Heart left ventricle (tissue), 16 donors: ENCODE results near the gene OGFR. TPM values are rescaled to one million over a fixed set of nuclear protein-coding genes. Genes with fewer than 3 reads are reported as not detected.

Experiments
- ATAC-seq, 4 donors: fragments of 200-7000 bp; cut with Tn5 transposase; one replicate each; pipeline ENCODE4 v1.9.1; 2020 to 2022; ENCODE audit warnings: moderate library complexity in 4 of 4, mild to moderate bottlenecking in 3 of 4, moderate number of reproducible peaks in 1 of 4
- DNase-seq, 5 donors: peaks; one replicate each; pipeline ENCODE4 v3.0.0-alpha.2; 2020
- H3K27ac ChIP-seq, 12 donors: fragments of 200-600 bp; sonication (generic) in 4 of 12; one replicate each; pipeline versions ENCODE4 v1.5.0 to v1.8.0; 2016 to 2022; ENCODE audit warnings: mild to moderate bottlenecking in 2 of 12
- H3K27me3 ChIP-seq, 9 donors: fragments of 200-600 bp; sonication (generic) in 2 of 9; one replicate each; pipeline versions ENCODE4 v1.5.1 to v1.8.0; 2016 to 2022; ENCODE audit warnings: mild to moderate bottlenecking in 3 of 9
- H3K36me3 ChIP-seq, 9 donors: fragments of 200-600 bp; sonication (generic) in 2 of 9; one replicate each; pipeline versions ENCODE4 v1.5.0 to v1.8.0; 2018 to 2022; ENCODE audit warnings: mild to moderate bottlenecking in 2 of 9
- H3K4me1 ChIP-seq, 12 donors: fragments of 200-600 bp; sonication (generic) in 4 of 12; one replicate each; pipeline versions ENCODE4 v1.5.0 to v1.8.0; 2016 to 2022; ENCODE audit warnings: mild to moderate bottlenecking in 3 of 12
- H3K4me3 ChIP-seq, 12 donors: fragments of 200-600 bp; sonication (generic) in 4 of 12; one replicate each; pipeline versions ENCODE4 v1.5.0 to v1.8.0; 2017 to 2022; ENCODE audit warnings: mild to moderate bottlenecking in 9 of 12, moderate library complexity in 4 of 12
- H3K9me3 ChIP-seq, 12 donors: fragments of 200-600 bp; sonication (generic) in 4 of 12; one replicate each; pipeline versions ENCODE4 v1.5.0 to v1.8.0; 2016 to 2022; ENCODE audit warnings: mild to moderate bottlenecking in 1 of 12
- POLR2A ChIP-seq, 2 donors: fragments of 450-650 bp; IDR thresholded peaks; one replicate each; pipeline ENCODE4 v1.6.1; 2017; ENCODE audit warnings: antibody characterized with exemption in 2 of 2, mild to moderate bottlenecking in 2 of 2, moderate library complexity in 2 of 2
- WGBS, 4 donors: extraction: QIAGEN DNeasy Blood & Tissue Kit in 2 of 4; methylation state at CpG; one replicate each; pipeline versions ENCODE4 v1.1.5 to v1.1.7; 2013 to 2018; 5-methylcytosine and 5-hydroxymethylcytosine counted together
- intact Hi-C, 10 donors: fragments of 100-400 bp; cut with DNase I; formaldehyde crosslinking; loops; one replicate each; pipeline versions ENCODE4 v1.11.1 to v1.14.2; 2022
- polyA plus RNA-seq, 2 donors: library from polyadenylated mRNA; stranded (reverse); fragments of 200-250 nt; gene quantifications; one replicate each; pipeline ENCODE4 v1.2.3, GENCODE V29; 2013
- total RNA-seq, 9 donors: library from RNA; depleted of rRNA in 2 of 9; stranded (reverse); fragments of >200 nt in 2 of 9; fragmentation: NEBNext Ultra II Directional in 3 of 9; extraction: Animal tissue kit (Norgen Biotek cat#: 25700) in 3 of 9; gene quantifications; one replicate each; pipeline versions ENCODE4 v1.1.0 to v1.2.4, GENCODE V29; 2016 to 2023
- TF ChIP-seq, protein P1 (sequence below), 12 donors: fragments of 200-600 bp; sonication (generic) in 4 of 12; IDR thresholded peaks; one replicate each; pipeline versions ENCODE4 v1.5.0 to v1.8.0; 2018 to 2022; ENCODE audit warnings: antibody characterized with exemption in 12 of 12, mild to moderate bottlenecking in 5 of 12
- donor health status: ischemic (EF 13 %, LVEDD 7.1; RV severe dilation, severe dysfunction).
- donor health status: healthy with polysubstance abuse.
- donor health status: DM: no; HTN: yes; CAD: no.
- donor health status: DM: no; HTN: no; CAD: no.
- donor health status: ischemic (EF 25% LVEDD 6.9; RV normal size, moderate dysfunction).
- donor health status: ischemic (EF 25% LVEDD 5.7; RV mildly dilated, moderate dysfunction).
- donor health status: healthy.
- donor health status: DM: yes; HTN: yes; CAD: no.
- donor health status: ischemic (EF 35%, LVEDD 5.7; RV mildly dilated, moderate dysfunction).
- donor health status: nonischemic (EF 11% LVEDD 7.7; RV severe dilation, severe dysfunction).
- donor health status: DM: yes; HTN: yes; CAD: no.
- donor health status: PGD.
- donor health status: ischemic (EF 29% LVEDD 5.4; RV normal size, mild dysfunction).
- donor health status: nonischemic (EF 23%, LVEDD 6.1; RV moderate dilation, normal function).

Gene OGFR
- total and polyA plus RNA-seq, 11 donors: 14.9 to 46.9 (median 21.2) TPM

DNA sequence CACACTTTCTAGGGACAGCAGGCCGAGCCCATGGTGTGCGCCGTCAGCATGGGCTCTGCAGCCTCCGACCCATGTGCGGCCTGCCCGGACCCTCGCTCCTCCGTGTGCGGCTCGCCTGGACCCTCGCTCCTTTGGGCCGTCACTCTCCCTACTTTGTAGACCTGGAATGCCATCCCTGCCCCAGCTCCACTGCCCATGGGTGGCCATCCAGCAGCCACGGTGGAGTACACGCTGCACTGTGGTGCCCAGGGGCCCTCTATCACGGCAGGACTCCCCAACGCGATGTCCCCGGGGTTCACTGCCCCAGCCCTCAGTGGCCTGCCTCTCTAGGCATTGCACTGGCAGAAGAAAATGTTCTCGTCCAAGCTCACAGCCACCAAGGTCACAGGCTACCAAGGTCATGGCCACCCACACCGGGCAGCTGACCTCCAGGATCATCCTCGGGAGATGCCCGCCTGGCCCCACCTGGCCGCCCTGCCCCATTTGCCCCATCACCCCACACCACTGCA is 32.5 kb upstream of the OGFR start:
- peaks cover 0 to 15% (median 0%) of the 10 kb centered on the region in 12 donors for H3K4me1 ChIP-seq
- H3K27ac ChIP-seq: no peak overlapping the region
- 78 to 94% (median 90%) methylated on average over 21 to 23 of the region's 23 CpGs for WGBS, 4 donors
- intact Hi-C loops: loop anchor here in 2 of 10 donors (5.0 kb wide), 2 partner anchors 60 to 90 kb away; no protein-coding TSS in a partner anchor
- ATAC-seq (no peak), DNase-seq (peak in 3 of 5 donors; percentile 25 to 34 (median 25))
- H3K27me3 ChIP-seq: peaks cover 0 to 15% (median 0%) of the 10 kb centered on the region in 9 donors
- no peaks in the 10 kb centered on the region for H3K9me3 ChIP-seq
- TF ChIP-seq, protein P1, sequence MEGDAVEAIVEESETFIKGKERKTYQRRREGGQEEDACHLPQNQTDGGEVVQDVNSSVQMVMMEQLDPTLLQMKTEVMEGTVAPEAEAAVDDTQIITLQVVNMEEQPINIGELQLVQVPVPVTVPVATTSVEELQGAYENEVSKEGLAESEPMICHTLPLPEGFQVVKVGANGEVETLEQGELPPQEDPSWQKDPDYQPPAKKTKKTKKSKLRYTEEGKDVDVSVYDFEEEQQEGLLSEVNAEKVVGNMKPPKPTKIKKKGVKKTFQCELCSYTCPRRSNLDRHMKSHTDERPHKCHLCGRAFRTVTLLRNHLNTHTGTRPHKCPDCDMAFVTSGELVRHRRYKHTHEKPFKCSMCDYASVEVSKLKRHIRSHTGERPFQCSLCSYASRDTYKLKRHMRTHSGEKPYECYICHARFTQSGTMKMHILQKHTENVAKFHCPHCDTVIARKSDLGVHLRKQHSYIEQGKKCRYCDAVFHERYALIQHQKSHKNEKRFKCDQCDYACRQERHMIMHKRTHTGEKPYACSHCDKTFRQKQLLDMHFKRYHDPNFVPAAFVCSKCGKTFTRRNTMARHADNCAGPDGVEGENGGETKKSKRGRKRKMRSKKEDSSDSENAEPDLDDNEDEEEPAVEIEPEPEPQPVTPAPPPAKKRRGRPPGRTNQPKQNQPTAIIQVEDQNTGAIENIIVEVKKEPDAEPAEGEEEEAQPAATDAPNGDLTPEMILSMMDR (IDR thresholded peaks at IDR 0.05): no peak
- TF ChIP-seq POLR2A (IDR thresholded peaks at IDR 0.05): no peak
- H3K36me3 ChIP-seq: no peaks in the 10 kb centered on the region
- H3K4me3 ChIP-seq: no peak overlapping the region

DNA sequence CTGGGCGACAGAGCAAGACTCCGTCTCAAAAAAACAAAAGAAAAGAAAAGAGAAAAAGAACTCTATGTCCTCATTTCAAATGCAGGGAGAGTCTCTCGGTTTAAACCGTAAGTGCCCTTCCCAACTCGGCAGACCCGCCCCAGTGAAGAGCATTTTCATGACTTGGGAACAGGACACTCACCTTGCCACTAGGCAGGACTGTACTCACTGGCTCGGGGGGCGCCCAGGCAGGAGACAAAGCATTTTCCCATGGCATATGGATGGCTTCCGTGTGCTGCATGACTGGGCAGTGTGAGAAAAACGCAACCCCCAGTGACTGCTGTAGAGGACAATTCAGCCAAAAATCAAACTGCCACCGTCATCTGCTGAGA is 32.0 kb upstream of the OGFR start:
- H3K4me1 ChIP-seq: peaks cover 0 to 18% (median 0%) of the 10 kb centered on the region in 12 donors
- no peak for ATAC-seq
- intact Hi-C loops: loop anchor here in 2 of 10 donors (5.0 kb wide), 2 partner anchors 60 to 90 kb away; no protein-coding TSS in a partner anchor
- WGBS, 4 donors: 72 to 90% (median 78%) methylated on average over 11 of the region's 11 CpGs
- no peaks in the 10 kb centered on the region for H3K9me3 ChIP-seq
- TF ChIP-seq, protein P1 (IDR thresholded peaks at IDR 0.05): no peak
- no peak for TF ChIP-seq POLR2A (IDR thresholded peaks at IDR 0.05)
- no peaks in the 10 kb centered on the region for H3K36me3 ChIP-seq
- no peak overlapping the region for H3K27ac ChIP-seq
- H3K27me3 ChIP-seq: peaks cover 0 to 15% (median 0%) of the 10 kb centered on the region in 9 donors
- H3K4me3 ChIP-seq: no peak overlapping the region
- peak in 1 of 5 donors; percentile 14 for DNase-seq

DNA sequence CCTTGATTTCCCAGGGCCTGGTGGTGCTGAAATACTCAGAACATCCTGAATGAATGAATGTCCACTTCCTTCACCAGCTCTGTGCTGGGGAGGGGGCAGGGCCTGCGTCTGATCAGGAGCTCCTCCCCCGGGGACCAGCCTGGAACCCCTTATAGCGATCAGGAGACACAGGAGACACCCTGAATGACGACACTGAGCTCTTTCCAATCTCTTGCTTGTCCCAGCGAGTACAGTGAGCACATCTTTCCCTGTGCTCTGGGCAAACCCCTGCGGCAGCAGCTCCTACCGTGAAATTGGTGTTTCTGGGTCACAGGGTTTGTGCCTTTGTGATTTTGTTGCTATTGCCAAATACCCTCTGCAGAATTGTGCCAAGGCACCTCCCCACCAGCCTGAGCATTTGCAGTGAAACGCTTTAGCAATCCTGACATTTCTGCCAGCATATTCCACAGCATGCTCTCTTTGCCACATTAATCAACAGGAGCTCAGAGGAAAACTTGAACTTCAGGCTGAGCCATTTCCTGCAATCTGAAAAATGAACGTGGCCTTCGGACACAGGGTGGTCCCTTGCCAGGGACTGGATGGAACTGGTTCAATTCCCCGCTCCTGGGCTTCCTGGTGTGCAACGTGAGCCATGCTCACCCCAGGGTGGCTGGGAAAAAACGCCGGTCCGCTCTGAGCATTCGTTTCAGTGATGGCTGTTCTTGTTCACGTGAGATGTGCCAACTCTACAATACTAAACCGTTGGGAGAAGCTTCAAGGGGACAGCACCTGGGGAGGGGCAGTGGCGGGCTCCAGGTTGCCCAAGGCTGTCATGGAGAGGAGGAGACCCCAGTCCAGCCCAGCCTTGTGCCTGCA is 31.4 kb upstream of the OGFR start:
- Histone ChIP-seq H3K4me1 (peaks cover 0 to 18% (median 0%) of the 10 kb centered on the region in 12 donors), H3K27me3 (peaks cover 0 to 15% (median 0%) of the 10 kb centered on the region in 9 donors), H3K36me3 (no peaks in the 10 kb centered on the region), H3K9me3 (no peaks in the 10 kb centered on the region), H3K27ac (no peak overlapping the region), H3K4me3 (no peak overlapping the region)
- 54 to 67% (median 61%) methylated on average over 16 to 19 of the region's 19 CpGs for WGBS, 4 donors
- DNase-seq (peak in 1 of 5 donors; percentile 16), ATAC-seq (no peak)
- intact Hi-C loops: loop anchor here in 2 of 10 donors (5.0 kb wide), 2 partner anchors 61 to 91 kb away; no protein-coding TSS in a partner anchor
- TF ChIP-seq POLR2A (IDR thresholded peaks at IDR 0.05): no peak
- TF ChIP-seq, protein P1 (IDR thresholded peaks at IDR 0.05): no peak
